Measurements from ENCODE around the gene C14orf180. TPM values are rescaled to one million over a fixed set of nuclear protein-coding genes. Genes with fewer than 3 reads are reported as not detected.

The C14orf180 gene
- total and polyA plus RNA-seq, 2 of the 8 experiments (the other 6 are each of a cell fraction or from before 2014, with no cell fraction given), result not detected

- H4K8ac ChIP-seq (ENCODE audit: extremely low read depth, insufficient read depth, low read length), result no peak overlapping the region
- H3K36me3 ChIP-seq (ENCODE audit: control insufficient read depth in 2 of 4, insufficient read depth in 4 of 4, low read length in 3 of 4), result no peaks in the 10 kb centered on the region; a peak in 1 of 8 replicates
- no peak overlapping the region for H3K23ac ChIP-seq (ENCODE audit: insufficient read length)
- H3K23me2 ChIP-seq (ENCODE audit: low read depth, low read length), result no peaks in the 10 kb centered on the region
- H2BK12ac ChIP-seq (ENCODE audit: low read depth, low read length), result no peak overlapping the region
- no peaks in the 10 kb centered on the region for H3K9me3 ChIP-seq (ENCODE audit: insufficient read depth in 2 of 2, low read depth in 1 of 2, low read length in 1 of 2)
- no peaks in the 10 kb centered on the region for H3K4me1 ChIP-seq (replicated peaks in 1 of 4; ENCODE audit: control insufficient read depth in 3 of 4, insufficient read depth in 4 of 4, low read length in 3 of 4)
- no peak overlapping the region for H2AFZ ChIP-seq (ENCODE audit: low read length)
- no peak overlapping the region for H3K56ac ChIP-seq (replicated peaks; ENCODE audit: insufficient read length, low read depth, low read length)
- no peak overlapping the region for H2BK5ac ChIP-seq (ENCODE audit: low read depth, low read length)
- H3K27me3 ChIP-seq (replicated peaks in 1 of 4; ENCODE audit: control insufficient read depth in 3 of 4, extremely low read depth in 1 of 4, insufficient read depth in 3 of 4, low read length in 3 of 4), result no peaks in the 10 kb centered on the region
- 88% methylated on average over 25 of the region's 26 CpGs; no CpG with 5 or more reads in 1 of the 2 experiments for WGBS, 2 experiments (ENCODE audit: extremely low coverage in 1 of 2, insufficient coverage in 1 of 2, insufficient read length in 1 of 2, insufficient replicate concordance in 2 of 2, low coverage in 1 of 2, low lambda C conversion rate in 2 of 2, missing lambda C conversion rate in 1 of 2)
- no peak overlapping the region for H3K27ac ChIP-seq (ENCODE audit: low read depth, low read length)
- POLR2A ChIA-PET (ENCODE audit: partially characterized antibody), result no interaction called here
- no peak overlapping the region for H4K91ac ChIP-seq (replicated peaks; ENCODE audit: insufficient read length, low read length)
- no peak overlapping the region for H4K5ac ChIP-seq (ENCODE audit: insufficient read length, low read depth, low read length)
- no peak for FAIRE-seq
- no peak overlapping the region for H2BK120ac ChIP-seq (replicated peaks; ENCODE audit: low read depth, low read length)
- H3K9ac ChIP-seq (replicated peaks in 1 of 4; ENCODE audit: extremely low read depth in 1 of 4, low read depth in 3 of 4, low read length in 3 of 4), result no peak overlapping the region
- CTCF ChIA-PET (ENCODE audit: partially characterized antibody), result interaction anchor here (1.2 kb wide), 2 partner anchors 15 to 512 kb away, joined by 3 read pairs; no protein-coding TSS in a partner anchor
- H3K18ac ChIP-seq (ENCODE audit: extremely low read depth, low read length), result no peak overlapping the region
- no peak overlapping the region for H3K4me3 ChIP-seq (ENCODE audit: extremely low read depth in 1 of 4, insufficient read depth in 2 of 4, low read depth in 3 of 4, low read length in 4 of 4)
- no peak overlapping the region for H2BK15ac ChIP-seq (ENCODE audit: low read length)
- H3K79me2 ChIP-seq (ENCODE audit: control insufficient read depth in 1 of 2, insufficient read depth in 2 of 2, low read length in 2 of 2), result no peaks in the 10 kb centered on the region
- H3K4ac ChIP-seq (replicated peaks; ENCODE audit: insufficient read length, low read depth, low read length), result no peak overlapping the region
- peaks cover 0 to 6% of the 10 kb centered on the region in 2 experiments for H4K20me1 ChIP-seq (replicated peaks in 1 of 2; ENCODE audit: control insufficient read depth in 1 of 2, insufficient read depth in 2 of 2, low read length in 2 of 2)
- DNase-seq (ENCODE audit: low read depth in 1 of 2, low spot score in 2 of 2), result no peak
- no peak overlapping the region for H3K4me2 ChIP-seq (ENCODE audit: insufficient read depth in 1 of 2, low read depth in 2 of 2, low read length in 2 of 2)
- H3K79me1 ChIP-seq (ENCODE audit: low read depth, low read length), result peaks cover 4% of the 10 kb centered on the region; the same call in 1 of the 2 replicates
- TF ChIP-seq TEAD4 (IDR thresholded peaks at IDR 0.05; ENCODE audit: low read depth, low read length), result no peak
- TF ChIP-seq SUZ12 (IDR thresholded peaks at IDR 0.05; ENCODE audit: low read length), result no peak
- no peak for TF ChIP-seq TAF1 (IDR thresholded peaks at IDR 0.05; ENCODE audit: low read depth, low read length)
- no peak for TF ChIP-seq MAFK (IDR thresholded peaks at IDR 0.05; ENCODE audit: low read depth, low read length)
- TF ChIP-seq SIX5 (IDR thresholded peaks at IDR 0.05; ENCODE audit: low read depth, low read length), result no peak
- H2BK20ac ChIP-seq (ENCODE audit: low read length), result no peak overlapping the region
- H2AK5ac ChIP-seq (ENCODE audit: low read depth, low read length), result no peak overlapping the region
- no peak overlapping the region for H3K14ac ChIP-seq (ENCODE audit: insufficient read length)
Observed at GRCh38 chr14:104589338-104590195, 10.0 kb downstream of the C14orf180 start.
